CD4-positive, alpha-beta T cell treated with Interleukin-15 for 1 hour (primary cell): ENCODE data around the gene KLHL29.
"Not testable (repeated sequence)": the region's sequence is repeated elsewhere in the genome, so short reads cannot be mapped to it uniquely, and the experiment has no call there.

Experiments
- DNase-seq: peaks from one replicate; pipeline ENCODE4 v3.0.0-alpha.2; 2020

Gene KLHL29

GRCh38 chr2:23384551-23385343 lies at the start of gene KLHL29:
TSS of gene KLHL29 (plus strand) at chr2:23385179. CDS start at chr2:23562197, 177,018 bp downstream.
- DNase-seq: peak; percentile 67

GRCh38 chr2:23335550-23335949 lies 49.4 kb upstream of the KLHL29 start:
- DNase-seq: no peak

DNA sequence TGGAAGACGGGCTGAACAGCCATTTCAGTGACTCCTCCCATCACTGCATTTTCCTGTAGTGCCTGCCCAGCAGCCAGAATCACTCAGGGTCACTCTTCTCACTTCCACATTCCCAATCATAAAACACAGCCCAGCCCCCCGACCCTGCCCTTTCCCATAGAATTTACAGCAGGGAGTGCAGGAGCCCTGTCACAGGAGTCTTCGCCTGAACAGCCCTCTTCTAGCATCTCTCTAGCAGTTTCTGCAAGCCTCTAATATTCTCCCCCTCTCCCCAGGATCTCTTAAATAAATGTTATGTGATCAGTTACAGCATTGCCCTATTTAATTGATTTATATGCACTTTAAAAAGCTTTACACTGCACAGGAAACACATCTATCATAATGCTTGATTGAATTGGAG lies 42.9 kb upstream of the KLHL29 start:
- no peak for DNase-seq

- no peak for DNase-seq
Observed at GRCh38 chr2:23346029-23346428, 39.0 kb upstream of the KLHL29 start.

- DNase-seq: no peak
Observed at GRCh38 chr2:23346781-23347180, 38.2 kb upstream of the KLHL29 start.

DNA sequence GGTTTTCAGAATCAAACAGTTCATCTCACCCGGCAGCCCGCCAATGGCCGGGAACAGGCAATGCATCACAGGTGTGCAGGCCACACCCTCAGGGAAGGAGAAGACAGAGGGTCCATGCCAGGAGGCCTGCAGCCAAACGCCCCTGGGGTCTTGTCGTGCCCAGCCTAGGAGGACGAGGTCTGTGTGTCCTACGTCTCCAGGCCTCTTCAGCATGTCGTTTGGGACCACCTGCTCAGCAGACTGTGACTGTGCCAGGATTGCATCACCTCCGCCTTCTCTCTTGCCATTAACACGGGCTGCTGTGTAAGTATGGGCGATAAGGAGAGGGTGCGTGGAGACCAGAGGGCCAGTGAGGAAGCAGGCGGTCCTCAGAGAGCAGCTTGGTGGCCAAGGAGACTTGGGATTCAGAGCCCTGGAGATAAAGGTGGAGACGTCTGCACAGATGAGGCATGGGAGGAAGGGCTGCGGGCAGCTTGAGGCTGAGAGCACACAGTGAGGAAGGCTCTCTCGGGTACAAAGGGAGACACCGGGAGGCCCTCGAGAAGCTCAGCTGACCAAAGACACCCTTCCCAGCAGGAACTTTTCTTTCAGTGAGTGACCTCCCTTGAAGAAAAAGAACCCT lies 37.4 kb upstream of the KLHL29 start:
- DNase-seq: no peak

DNA sequence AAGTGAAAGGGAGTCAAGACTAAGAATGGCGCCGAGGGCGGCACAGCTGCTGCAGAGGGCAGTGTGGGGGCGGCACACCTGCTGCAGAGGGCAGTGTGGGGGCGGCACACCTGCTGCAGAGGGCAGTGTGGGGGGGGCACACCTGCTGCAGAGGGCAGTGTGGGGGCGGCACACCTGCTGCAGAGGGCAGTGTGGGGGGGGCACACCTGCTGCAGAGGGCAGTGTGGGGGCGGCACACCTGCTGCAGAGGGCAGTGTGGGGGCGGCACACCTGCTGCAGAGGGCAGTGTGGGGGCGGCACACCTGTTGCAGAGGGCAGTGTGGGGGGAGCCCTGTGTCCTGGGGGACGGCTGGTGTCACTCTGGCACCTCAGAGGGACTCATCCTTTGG lies 36.9 kb upstream of the KLHL29 start:
- DNase-seq: not testable (repeated sequence)

GRCh38 chr2:23349508-23349907 lies 35.5 kb upstream of the KLHL29 start:
- no peak for DNase-seq

GRCh38 chr2:23350041-23350791 lies 34.8 kb upstream of the KLHL29 start:
- DNase-seq: no peak

GRCh38 chr2:23350792-23351355 lies 34.1 kb upstream of the KLHL29 start:
- no peak for DNase-seq

GRCh38 chr2:23351388-23352141 lies 33.4 kb upstream of the KLHL29 start:
- DNase-seq: no peak

- DNase-seq: no peak
Observed at GRCh38 chr2:23354554-23354953, 30.4 kb upstream of the KLHL29 start.

- no peak for DNase-seq
Observed at GRCh38 chr2:23355001-23355400, 30.0 kb upstream of the KLHL29 start.

DNA sequence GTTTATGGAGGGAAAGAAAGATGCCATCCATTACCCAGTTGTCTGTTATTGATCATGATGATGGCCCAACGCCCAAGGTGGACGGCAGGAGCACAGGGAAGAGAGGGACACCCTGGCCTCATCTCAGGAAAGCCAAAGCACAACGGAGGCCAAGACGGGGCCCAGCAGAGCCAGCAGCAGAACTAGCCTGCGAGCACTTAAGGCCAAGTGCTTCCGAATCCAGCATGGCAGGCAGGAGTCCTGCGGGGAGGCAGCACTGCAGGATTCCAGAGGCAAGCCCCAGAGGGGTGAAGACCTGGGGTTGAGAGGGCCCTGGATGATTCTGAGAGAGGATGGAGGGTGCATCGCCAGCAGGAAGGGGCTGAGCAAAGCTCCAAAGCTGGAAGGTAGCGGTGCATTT lies 28.3 kb upstream of the KLHL29 start:
- DNase-seq: no peak

- DNase-seq: no peak
Observed at GRCh38 chr2:23359631-23360567, 25.1 kb upstream of the KLHL29 start.

DNA sequence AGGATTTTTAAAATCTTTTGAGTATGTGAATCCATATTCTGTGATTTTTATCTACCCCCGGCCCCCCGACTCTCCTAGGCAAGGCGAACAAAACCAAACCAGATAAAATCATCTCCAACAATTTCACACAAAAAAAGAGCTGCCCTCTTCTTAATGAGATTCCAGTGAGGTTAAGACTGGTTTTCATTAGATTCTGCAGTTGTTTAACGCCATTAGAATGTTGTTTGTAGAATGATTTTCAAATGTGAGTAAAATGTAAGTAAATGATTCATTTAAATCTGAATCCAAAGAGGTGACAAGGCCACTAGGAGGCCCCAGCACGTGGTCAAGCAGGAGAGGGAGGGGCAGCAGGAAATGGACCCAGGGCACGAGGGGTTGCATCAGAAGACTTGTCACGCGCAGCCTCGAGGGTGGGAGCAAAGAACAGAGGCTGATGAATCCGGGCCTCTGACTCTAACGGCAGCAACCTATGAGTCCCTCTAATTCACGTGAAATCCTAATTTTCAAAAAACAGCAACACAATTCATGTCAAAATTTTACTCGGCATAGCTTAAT lies 24.3 kb upstream of the KLHL29 start:
- DNase-seq: no peak

DNA sequence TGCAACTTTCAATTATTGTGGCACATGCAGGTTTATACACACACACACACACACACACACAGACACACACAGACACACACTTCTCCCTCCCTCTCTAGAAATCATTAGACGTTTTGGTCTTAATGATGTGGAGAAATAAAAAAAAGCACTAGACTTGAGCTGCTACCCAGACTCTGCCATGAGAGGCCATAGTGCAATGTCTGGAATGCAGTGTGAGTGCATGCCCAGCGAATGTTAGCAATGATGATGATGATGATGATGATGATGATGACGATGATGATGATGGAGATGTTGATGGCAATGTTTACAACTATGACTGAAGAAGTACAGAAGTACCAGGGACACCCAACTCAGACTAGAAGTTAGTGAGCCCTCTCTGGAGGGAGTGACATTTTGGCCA lies 23.8 kb upstream of the KLHL29 start:
- no peak for DNase-seq

DNA sequence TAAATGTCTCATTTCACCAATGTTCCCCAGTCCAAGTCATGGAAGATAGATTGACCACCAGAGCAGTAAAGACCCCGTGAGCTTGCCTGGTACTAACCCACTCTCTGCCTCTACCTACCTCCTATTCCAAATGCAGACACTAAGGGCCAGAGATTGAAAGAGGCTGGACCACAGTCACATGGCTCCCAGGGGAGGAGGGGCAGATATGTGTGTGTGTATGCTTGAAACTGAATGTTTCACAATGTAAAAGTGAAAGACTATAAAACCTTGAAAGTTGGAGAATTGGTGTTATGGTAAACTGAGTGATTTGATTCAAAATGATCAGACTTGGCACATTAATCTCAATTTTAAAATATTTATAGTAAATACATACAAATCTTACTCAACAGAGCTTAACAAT lies 21.7 kb upstream of the KLHL29 start:
- DNase-seq: no peak

DNA sequence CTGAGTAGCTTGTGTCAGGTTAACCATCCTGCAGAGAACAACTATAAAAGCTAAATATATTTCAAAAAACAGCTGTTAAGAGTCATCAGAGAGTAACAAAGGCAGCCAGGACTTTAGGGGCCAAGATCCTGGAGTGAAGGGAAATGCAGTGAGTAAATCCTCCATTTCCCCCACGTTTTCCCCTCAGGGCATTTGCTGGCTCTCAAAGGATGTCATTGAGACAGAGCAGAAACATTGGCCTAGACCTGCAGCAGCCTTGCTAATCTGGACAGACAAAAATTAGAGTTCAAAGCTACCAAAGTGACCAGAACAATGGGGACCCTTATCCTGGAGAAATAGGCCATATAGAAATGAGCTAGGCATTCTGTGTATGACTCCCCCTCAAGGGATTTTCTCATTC lies 21.1 kb upstream of the KLHL29 start:
- no peak for DNase-seq

GRCh38 chr2:23366720-23367119 lies 18.3 kb upstream of the KLHL29 start:
- DNase-seq: no peak

GRCh38 chr2:23367760-23368159 lies 17.2 kb upstream of the KLHL29 start:
- DNase-seq: no peak
